ENCODE results near the gene DAZL. TPM values are rescaled to one million over a fixed set of nuclear protein-coding genes. Genes with fewer than 3 reads are reported as not detected.

DAZL gene
- total and polyA plus RNA-seq, 8 donors = not detected

GRCh38 chr3:16607718-16608117, 2.5 kb upstream of the DAZL start:
- H3K9me3 ChIP-seq = no peaks in the 10 kb centered on the region
- ATAC-seq = no peak
- FAIRE-seq = no peak
- DNase-seq = no peak
- H3K4me3 ChIP-seq = no peak overlapping the region
- intact Hi-C loops (cut with DNase I) = loop anchor here in 2 of 3 donors (10.0 kb wide), 3 partner anchors 417 to 807 kb away; no protein-coding TSS in a partner anchor
- no peaks in the 10 kb centered on the region for H3K27me3 ChIP-seq
- no peaks in the 10 kb centered on the region for H3K4me1 ChIP-seq
- TF ChIP-seq CTCF (IDR thresholded peaks at IDR 0.05) = no peak
- H3K27ac ChIP-seq = no peak overlapping the region
- no peaks in the 10 kb centered on the region for H3K36me3 ChIP-seq
- WGBS, 2 donors = 42 to 46% methylated on average over 3 of the region's 3 CpGs

- ATAC-seq (no peak), DNase-seq (no peak), FAIRE-seq (no peak)
- H3K27ac ChIP-seq = no peak overlapping the region
- no peaks in the 10 kb centered on the region for H3K4me1 ChIP-seq
- no peaks in the 10 kb centered on the region for H3K36me3 ChIP-seq
- no peak for TF ChIP-seq CTCF (IDR thresholded peaks at IDR 0.05)
- no peak overlapping the region for H3K4me3 ChIP-seq
- no peaks in the 10 kb centered on the region for H3K27me3 ChIP-seq
- intact Hi-C loops (cut with DNase I) = loop anchor here in 2 of 3 donors (10.0 kb wide), 3 partner anchors 418 to 808 kb away; no protein-coding TSS in a partner anchor
- no peaks in the 10 kb centered on the region for H3K9me3 ChIP-seq
- 73 to 78% methylated on average over 4 of the region's 4 CpGs for WGBS, 2 donors
Observed at GRCh38 chr3:16606398-16606797, 1.2 kb upstream of the DAZL start.

GRCh38 chr3:16605966-16606365, 743 bp upstream of the DAZL start:
- H3K4me1 ChIP-seq = no peaks in the 10 kb centered on the region
- no peak for TF ChIP-seq CTCF (IDR thresholded peaks at IDR 0.05)
- DNase-seq (no peak), ATAC-seq (no peak), FAIRE-seq (no peak)
- intact Hi-C loops (cut with DNase I) = loop anchor here in 2 of 3 donors (10.0 kb wide), 3 partner anchors 419 to 809 kb away; no protein-coding TSS in a partner anchor
- no peak overlapping the region for H3K4me3 ChIP-seq
- no peaks in the 10 kb centered on the region for H3K27me3 ChIP-seq
- no peaks in the 10 kb centered on the region for H3K9me3 ChIP-seq
- no peak overlapping the region for H3K27ac ChIP-seq
- no peaks in the 10 kb centered on the region for H3K36me3 ChIP-seq
- 87 to 94% methylated on average over 8 of the region's 8 CpGs for WGBS, 2 donors

- Histone ChIP-seq H3K36me3 (no peaks in the 10 kb centered on the region), H3K4me1 (no peaks in the 10 kb centered on the region), H3K27ac (no peak overlapping the region), H3K4me3 (no peak overlapping the region), H3K27me3 (no peaks in the 10 kb centered on the region), H3K9me3 (no peaks in the 10 kb centered on the region)
- intact Hi-C loops (cut with DNase I) = loop anchor here in 2 of 3 donors (10.0 kb wide), 3 partner anchors 420 to 810 kb away; no protein-coding TSS in a partner anchor
- 93 to 96% methylated on average over 27 to 33 of the region's 33 CpGs for WGBS, 2 donors
- no peak for FAIRE-seq
- peak in 1 of 6 donors; percentile 44 for DNase-seq
- no peak for TF ChIP-seq CTCF (IDR thresholded peaks at IDR 0.05)
- no peak for ATAC-seq
Observed at GRCh38 chr3:16604433-16604832, 790 bp downstream of the DAZL start.

GRCh38 chr3:16601537-16602005, 3.7 kb downstream of the DAZL start:
- Histone ChIP-seq H3K36me3 (no peaks in the 10 kb centered on the region), H3K4me1 (no peaks in the 10 kb centered on the region), H3K27ac (no peak overlapping the region), H3K9me3 (no peaks in the 10 kb centered on the region), H3K27me3 (no peaks in the 10 kb centered on the region), H3K4me3 (no peak overlapping the region)
- no peak for FAIRE-seq
- intact Hi-C loops (cut with DNase I) = loop anchor here in 2 of 3 donors (10.0 kb wide), 3 partner anchors 423 to 813 kb away; no protein-coding TSS in a partner anchor
- ATAC-seq = no peak
- no peak for DNase-seq
- TF ChIP-seq CTCF (IDR thresholded peaks at IDR 0.05) = no peak
- WGBS, 2 donors = 22 to 28% methylated on average over 3 of the region's 3 CpGs
